ENCODE measurements around the gene FBN1.

Gene FBN1

GRCh38 chr15:48388910-48389309, 256.6 kb downstream of the FBN1 start:
- DNase-seq = no peak

- no peak for DNase-seq
Measured at GRCh38 chr15:48388016-48388851, 257.3 kb downstream of the FBN1 start.

GRCh38 chr15:48385031-48385830, 260.3 kb downstream of the FBN1 start:
- DNase-seq = no peak

GRCh38 chr15:48384616-48385015, 260.9 kb downstream of the FBN1 start:
- DNase-seq = no peak

- no peak for DNase-seq
Measured at GRCh38 chr15:48383031-48383430, 262.5 kb downstream of the FBN1 start.

- DNase-seq = no peak
Measured at GRCh38 chr15:48381861-48382260, 263.6 kb downstream of the FBN1 start.

- DNase-seq = no peak
Measured at GRCh38 chr15:48380198-48380597, 265.3 kb downstream of the FBN1 start.

- no peak for DNase-seq
Measured at GRCh38 chr15:48375767-48376166, 269.7 kb downstream of the FBN1 start.

GRCh38 chr15:48374472-48374871, 271.0 kb downstream of the FBN1 start:
- no peak for DNase-seq

GRCh38 chr15:48373821-48374451, 271.6 kb downstream of the FBN1 start:
- no peak for DNase-seq

GRCh38 chr15:48371961-48372360, 273.5 kb downstream of the FBN1 start:
- DNase-seq = no peak

GRCh38 chr15:48371550-48371949, 274.0 kb downstream of the FBN1 start:
- DNase-seq = no peak

GRCh38 chr15:48370460-48370859, 275.0 kb downstream of the FBN1 start:
- DNase-seq = no peak

GRCh38 chr15:48367483-48367882, 278.0 kb downstream of the FBN1 start:
- DNase-seq = no peak

GRCh38 chr15:48366584-48367312, 278.8 kb downstream of the FBN1 start:
- DNase-seq = no peak

GRCh38 chr15:48365575-48365974, 279.9 kb downstream of the FBN1 start:
- DNase-seq = no peak

- DNase-seq = no peak
Measured at GRCh38 chr15:48363474-48363873, 282.0 kb downstream of the FBN1 start.

GRCh38 chr15:48361685-48362084, 283.8 kb downstream of the FBN1 start:
- no peak for DNase-seq

- DNase-seq = no peak
Measured at GRCh38 chr15:48360841-48361240, 284.7 kb downstream of the FBN1 start.

Measured in NCI-H187 (cell line).